Cardiac fibroblast (primary cell): ENCODE data around the gene DKK3.

ENCODE experiments used
- DNase-seq, 2 donors: peaks; one replicate each; pipeline versions ENCODE4 v3.0.0 to v3.0.0-alpha.2; 2010; ENCODE audit warnings: low read depth in 2 of 2
- H3K4me3 ChIP-seq, 2 donors: replicated peaks in 1 of 2; 1 replicate in 1 of 2; 2 replicates in 1 of 2; pipeline ENCODE4 v1.5.1; 2011; ENCODE audit warnings: low read depth in 2 of 2, low read length in 2 of 2, mild to moderate bottlenecking in 2 of 2, moderate library complexity in 1 of 2
- TF ChIP-seq, protein P1 (sequence below): IDR thresholded peaks from one replicate; pipeline ENCODE4 v1.5.1; 2011; ENCODE audit warnings: low read depth, mild to moderate bottlenecking, low read length, inconsistent platforms

DKK3 gene

DNA sequence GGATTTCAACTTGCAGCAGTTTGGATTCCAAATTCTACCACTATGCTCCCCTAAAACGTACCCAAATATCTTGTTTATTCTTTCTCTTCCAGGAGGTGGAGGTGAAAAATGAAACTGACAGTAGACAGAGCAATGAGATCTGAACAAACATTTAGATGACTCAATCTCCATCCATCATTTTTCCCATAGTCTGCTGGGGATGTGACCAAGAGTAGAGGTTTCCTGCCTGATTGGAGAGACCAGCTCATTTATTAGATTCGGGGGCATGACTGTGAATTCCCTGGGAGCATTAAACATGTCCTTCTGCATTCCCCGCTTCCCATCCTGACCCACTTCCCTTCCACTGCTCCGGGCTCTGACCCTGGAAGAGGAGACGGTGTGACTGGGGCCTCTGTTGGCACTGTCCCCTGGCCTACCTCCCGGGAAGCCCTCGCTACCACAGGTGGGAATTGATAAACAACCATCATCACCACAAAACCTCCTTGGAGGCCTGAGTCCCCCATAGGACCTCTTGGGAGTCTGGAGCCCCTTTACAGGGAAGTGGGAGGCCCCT is 20.3 kb downstream of the DKK3 start:
- no peak overlapping the region for H3K4me3 ChIP-seq
- TF ChIP-seq, protein P1, sequence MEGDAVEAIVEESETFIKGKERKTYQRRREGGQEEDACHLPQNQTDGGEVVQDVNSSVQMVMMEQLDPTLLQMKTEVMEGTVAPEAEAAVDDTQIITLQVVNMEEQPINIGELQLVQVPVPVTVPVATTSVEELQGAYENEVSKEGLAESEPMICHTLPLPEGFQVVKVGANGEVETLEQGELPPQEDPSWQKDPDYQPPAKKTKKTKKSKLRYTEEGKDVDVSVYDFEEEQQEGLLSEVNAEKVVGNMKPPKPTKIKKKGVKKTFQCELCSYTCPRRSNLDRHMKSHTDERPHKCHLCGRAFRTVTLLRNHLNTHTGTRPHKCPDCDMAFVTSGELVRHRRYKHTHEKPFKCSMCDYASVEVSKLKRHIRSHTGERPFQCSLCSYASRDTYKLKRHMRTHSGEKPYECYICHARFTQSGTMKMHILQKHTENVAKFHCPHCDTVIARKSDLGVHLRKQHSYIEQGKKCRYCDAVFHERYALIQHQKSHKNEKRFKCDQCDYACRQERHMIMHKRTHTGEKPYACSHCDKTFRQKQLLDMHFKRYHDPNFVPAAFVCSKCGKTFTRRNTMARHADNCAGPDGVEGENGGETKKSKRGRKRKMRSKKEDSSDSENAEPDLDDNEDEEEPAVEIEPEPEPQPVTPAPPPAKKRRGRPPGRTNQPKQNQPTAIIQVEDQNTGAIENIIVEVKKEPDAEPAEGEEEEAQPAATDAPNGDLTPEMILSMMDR = no peak
- peak; percentile 26 to 52 for DNase-seq

DNA sequence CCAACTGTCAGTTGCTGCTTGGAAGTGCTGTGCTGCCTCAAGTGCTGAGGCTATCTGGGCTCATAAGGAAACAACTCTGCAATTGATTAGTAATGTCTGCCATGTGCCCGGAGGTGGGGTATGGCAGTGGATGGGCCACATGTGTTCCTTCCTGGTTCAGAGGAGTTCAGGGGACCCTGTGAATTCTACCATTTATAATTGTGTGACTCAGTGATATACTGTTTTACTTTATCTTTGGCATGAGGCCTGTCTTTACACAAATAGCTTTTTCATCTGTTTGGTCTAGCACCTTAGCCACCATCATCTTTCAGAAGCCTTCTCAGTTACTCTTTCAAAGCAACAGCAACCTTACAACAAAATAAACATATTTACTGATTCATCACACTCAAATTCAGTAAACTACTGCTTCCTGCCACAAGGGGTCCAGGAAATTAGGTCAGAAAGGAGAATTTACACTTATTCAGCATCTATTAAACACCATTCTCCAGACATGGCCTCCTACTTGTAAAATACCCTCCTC is 20.9 kb downstream of the DKK3 start:
- H3K4me3 ChIP-seq = no peak overlapping the region
- DNase-seq = peak; percentile 55 to 64
- TF ChIP-seq, protein P1 = peak; percentile 52

DNA sequence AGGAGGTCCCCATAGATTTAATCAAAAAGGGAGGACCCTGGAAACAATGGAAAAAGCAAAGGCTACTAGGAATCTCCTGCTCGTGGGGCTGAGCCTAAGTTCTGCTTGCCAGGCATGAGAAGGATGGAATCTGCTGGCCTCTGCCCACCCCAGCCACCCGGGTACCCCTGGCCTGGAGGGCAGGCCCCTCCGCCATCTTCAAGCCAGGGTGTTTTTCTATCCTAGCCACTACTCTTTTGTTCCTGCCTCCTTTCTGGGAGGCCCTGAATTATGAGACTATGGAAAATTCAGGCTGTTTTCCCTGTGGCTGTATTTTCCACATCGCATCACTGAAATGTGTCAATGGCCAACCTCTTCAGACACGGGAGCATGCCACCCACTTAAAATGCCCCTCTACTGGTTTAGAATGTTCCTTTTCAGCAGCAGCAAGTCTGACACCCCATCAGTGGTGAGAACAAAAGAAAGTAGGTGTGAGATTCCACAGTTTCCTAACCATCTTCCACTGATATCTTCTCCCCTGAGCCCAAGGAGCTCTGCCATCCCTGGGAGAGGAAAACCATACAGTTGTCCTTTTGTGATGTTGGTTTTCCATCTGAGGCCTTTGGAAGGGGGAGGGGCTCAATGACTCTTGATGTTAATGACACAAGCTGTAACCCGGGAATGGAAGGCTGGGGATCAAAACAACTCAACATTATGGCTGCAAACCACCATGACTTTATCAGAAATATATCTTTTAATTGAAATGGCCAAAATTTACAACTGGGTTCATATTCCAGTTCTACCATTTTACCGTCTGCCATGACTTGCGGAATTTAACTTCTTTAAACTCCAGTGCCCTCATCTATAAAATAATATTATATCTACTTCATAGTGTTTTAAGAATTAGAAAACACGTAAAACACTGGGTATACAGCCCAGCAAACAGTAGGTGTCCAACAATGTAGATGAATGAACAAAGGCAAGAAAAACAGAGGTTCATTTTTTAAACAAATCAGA is 22.2 kb downstream of the DKK3 start:
- no peak for DNase-seq
- TF ChIP-seq, protein P1 = no peak
- no peak overlapping the region for H3K4me3 ChIP-seq

DNA sequence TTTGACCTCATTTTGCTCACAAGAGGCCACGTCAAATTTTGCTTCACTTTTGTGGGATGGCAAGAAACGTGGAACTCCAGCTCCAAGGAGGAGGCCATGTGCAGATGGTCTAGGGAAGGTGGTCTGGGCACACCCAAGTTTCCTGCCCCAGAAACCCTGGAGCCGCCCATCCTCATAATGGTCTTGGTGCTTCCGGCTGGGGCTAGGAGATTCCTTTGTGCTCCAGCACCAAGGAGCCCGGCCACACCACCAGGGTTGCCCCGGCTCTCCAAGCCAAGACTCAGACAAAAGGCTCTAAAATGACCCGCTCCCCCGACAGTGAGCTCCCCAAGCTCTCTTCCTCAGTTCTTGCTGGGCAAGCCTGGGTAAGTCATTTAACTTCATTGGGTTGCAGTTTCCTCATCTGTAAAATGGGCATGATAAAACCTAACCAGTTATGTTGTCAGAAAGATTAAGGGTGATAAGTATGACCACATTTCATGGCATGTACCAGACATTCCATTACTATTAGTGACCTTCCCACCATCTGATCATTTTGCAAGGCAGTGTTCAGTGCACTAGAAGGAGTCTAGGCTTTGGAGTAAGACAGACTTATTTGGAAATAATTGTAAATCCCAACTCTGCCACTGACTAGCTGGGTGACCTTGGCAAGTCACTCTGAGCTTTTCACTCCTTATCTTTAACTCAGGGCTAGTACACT is 23.3 kb downstream of the DKK3 start:
- DNase-seq = peak; percentile 63 to 80
- TF ChIP-seq, protein P1 = no peak
- H3K4me3 ChIP-seq = no peak overlapping the region

DNA sequence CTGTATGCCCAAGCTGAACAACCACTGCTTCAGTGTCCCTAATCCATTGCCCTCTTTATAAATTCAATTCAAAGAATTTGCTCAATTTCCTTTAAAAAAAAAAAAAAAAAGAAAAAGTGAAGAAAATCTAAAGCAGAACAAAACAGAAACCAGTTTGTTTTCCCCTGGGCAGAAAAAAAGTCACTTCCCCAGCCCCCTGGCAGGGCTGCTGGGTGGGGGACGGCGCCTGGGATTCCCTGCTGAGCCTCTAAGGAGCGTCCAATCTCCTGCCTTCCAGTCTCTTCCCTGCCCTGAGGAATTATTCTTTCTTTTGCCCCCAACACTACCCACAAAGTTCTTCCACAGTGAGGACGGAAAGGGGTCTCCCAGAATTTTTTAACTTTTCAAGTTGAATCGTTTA is 23.9 kb downstream of the DKK3 start:
- TF ChIP-seq, protein P1 = no peak
- no peak overlapping the region for H3K4me3 ChIP-seq
- DNase-seq = no peak

DNA sequence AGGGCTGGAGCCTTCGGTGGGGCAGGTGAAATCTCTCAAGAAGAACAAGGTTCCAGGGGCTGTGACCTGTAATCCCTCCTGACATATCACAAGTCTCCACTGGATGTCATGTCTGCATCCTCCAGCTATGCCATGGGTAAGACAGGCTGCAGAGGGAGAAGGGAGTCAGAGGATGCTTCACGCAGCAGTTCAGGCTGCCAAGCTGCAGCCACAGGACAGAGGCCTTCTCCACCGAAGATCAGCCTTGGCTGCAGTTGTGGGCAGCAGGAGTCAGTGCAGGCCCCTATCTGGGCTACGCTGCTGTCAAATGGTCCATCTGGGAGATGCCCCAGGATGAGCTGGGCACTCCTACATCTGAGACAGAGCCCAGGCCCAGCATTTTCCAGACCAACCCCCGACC is 25.0 kb downstream of the DKK3 start:
- no peak for DNase-seq
- H3K4me3 ChIP-seq = no peak overlapping the region
- TF ChIP-seq, protein P1 = no peak
